Measurements from ENCODE around the gene VDR.

The VDR gene

DNA sequence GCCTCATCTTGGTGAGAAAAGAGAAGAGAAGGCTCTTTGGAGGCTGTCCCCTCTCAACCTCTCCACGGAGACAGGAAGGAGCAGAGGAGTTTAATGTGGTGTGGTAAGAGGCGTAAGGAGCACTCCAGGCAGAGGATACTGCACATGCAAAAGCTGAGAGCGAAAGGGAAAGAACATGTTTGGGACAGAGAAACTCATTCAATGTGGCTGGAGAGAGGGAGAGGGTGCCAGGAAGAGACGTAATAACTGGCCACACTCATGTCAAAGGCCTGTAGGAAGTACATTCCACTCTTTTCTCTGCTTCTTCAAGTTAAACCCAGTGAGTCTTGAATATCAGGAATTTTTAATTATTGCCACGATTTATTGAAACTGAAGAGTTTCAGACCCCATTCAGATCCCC is 12.0 kb downstream of the VDR start:
- DNase-seq (ENCODE audit: low read depth): no peak

DNA sequence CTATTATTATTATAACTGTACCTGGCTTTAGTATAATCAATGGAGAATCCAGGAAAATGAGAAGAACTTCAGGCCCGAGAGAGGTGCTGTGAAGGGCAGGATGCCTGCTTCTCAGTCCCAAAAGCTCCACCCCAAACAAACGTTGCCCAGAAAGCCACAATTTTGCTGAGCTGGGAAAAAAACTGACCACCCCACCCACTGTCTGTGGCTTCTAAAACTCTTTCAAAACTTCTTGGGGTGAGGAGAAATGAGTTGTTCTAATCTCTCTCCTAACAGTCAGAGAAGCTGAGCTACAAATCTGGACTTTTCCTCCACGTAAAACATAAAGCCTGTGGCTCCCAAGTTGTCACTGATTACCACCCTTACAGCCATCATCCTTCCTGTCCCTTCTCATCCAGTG is 13.4 kb downstream of the VDR start:
- DNase-seq (ENCODE audit: low read depth): no peak

DNA sequence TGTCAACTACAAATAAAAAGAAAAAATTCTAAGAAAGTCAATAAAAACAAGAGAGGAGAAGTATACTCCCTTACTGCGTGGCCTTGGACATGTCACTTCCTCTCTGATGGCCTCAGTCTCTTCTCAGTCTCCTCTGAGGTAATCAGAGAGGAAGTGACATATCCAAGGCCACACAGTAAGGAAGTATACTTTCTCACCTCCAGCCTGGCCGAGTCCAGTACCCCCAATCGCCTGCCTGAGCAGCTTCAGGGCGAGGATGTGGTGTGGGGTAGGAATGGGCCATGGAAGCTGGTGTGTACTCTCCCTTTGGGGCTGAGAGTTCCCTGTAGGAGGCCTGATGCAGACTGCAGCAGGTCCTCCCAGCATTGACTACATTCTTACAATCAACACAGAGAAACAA is 15.8 kb downstream of the VDR start:
- DNase-seq (ENCODE audit: low read depth): no peak

DNA sequence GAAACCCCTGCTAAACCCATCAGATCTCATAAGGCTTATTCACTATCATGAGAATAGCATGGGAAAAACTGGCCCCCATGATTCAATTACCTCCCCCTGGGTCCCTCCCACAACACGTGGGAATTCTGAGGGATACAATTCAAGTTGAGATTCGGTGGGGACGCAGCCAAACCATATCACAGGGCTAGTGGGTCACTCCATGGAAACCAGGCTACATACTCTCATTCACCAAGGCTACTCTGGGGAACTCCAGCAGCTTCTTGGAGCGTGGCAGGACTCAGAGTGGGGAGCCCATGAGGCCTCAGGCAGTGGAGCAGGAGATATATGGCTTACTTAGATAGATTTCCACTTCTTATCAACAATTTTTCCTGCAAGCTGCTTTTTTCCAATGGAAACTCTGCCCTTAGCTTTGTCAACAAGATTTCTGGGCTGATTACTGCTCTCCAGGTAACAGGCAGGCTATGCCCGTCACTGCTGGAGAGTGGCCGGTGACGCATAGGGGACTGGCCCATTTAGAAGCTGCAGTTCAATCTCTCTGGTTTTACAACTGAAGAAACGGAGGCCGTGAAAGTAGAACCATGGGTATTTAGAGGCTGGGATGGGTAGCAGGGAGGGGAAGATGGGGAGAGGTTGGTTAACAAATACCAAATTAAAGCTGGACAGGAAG is 16.5 kb downstream of the VDR start:
- no peak for DNase-seq (ENCODE audit: low read depth)

DNA sequence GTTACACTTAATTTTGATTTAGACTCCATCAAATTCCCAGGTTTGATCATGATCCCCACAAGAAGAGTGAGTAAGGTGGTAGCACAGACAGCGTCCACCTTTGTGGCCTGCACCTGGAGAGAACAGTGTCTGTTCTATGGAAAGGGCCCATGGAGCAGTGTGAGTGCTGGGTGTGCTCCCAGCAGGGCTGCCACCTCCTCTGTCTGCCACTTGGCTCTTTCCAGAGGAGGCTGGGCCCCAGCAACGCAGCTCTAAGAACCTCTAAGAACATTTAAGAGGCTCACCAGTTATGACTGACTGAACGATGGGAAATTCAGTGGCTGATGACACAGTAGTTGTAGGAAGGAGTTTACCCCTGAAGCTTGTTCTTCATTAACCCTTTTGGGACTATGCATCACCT is 17.3 kb downstream of the VDR start:
- DNase-seq (ENCODE audit: low read depth): no peak

DNA sequence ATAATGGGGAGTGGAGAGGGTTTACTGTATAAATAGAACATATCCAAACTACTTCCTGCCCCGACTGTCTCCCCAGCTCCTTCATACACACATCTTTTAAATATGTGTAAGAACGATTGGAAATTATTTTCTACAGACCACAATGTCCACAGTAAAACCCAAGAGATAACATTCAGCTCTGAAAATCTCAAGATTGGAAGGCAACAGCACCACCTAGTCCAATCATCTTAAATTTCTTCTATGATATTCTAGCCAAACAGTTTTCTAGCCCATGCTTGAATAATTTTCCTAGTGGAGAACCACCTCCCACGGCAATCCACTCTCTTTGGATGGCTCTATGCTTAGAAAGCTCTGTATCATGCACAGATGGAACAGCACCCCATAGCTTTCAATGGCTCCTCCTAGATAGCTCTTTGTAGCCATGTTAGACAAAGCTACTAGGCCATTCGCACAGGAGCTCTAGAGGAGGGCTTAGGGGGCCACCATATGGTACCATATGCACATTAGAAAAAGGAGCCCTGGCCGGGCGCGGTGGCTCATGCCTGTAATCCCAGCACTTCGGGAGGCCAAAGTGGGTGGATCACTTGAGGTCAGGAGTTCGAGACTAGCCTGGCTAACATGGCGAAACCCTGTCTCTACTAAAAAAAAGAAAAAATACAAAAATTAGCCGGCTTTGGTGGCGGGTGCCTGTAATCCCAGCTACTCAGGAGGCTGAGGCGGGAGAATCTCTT is 18.1 kb downstream of the VDR start:
- no peak for DNase-seq (ENCODE audit: low read depth)

DNA sequence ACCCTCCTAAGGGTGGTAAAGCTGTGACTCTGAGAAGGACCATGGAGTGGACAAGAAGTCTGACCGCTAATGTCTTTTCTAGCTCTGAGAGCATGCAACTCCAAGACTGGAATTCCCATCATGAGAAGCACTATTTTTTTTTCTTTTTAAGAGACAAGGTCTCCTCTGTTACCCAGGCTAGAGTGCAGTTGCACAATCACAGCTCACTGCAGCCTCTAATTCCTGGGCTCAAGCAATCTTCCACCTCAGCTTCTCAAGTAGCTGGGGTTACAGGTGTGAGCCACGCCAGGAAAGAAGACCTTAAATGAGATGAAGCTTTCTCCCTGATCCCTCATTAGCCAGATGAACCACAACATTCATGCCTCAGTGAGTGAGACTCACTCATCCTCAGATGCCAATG is 19.2 kb downstream of the VDR start:
- DNase-seq (ENCODE audit: low read depth): no peak

DNA sequence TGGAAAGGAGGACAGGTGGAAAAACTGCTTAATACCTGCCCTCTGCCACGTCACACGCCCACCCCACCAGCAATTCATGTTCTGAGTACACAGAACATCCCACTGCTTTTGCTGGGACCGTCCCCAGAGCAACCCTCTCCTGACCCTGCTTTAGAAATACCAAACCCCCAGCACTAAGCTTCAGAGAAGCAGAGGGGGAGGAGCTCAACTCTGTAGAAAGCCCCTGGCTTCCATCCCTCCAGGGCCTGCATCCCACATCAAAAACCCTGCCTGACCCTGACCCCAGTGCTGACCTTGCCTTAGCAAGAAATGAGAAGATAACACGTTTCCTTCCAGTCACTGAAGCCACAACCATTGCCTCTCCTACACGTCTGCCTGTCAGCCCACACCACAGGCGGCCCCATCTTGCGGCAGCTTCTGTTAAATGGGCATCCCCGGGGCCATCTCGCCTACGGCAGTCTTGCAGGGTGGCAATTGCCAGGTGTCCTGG is 19.7 kb downstream of the VDR start:
- DNase-seq (ENCODE audit: low read depth): no peak

DNA sequence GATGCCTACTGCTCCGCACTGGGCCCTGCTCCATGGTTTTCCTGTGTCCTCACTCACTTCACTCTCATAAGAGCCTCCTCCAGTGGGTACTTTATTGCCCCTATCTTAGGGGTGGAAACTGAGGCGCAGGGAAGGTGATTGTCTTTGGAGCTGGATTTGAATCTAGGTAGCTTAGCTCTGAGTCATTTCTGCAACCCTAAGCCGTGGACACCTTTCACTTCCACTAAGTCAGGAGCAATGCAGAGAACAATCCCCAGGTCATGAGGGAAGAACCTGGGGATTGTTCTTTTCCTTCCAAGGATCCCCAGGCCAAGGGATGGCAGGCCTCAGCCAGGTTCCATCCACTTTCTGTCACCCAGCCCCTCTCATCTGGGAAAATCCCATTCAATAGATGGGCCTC is 20.3 kb downstream of the VDR start:
- DNase-seq (ENCODE audit: low read depth): no peak

DNA sequence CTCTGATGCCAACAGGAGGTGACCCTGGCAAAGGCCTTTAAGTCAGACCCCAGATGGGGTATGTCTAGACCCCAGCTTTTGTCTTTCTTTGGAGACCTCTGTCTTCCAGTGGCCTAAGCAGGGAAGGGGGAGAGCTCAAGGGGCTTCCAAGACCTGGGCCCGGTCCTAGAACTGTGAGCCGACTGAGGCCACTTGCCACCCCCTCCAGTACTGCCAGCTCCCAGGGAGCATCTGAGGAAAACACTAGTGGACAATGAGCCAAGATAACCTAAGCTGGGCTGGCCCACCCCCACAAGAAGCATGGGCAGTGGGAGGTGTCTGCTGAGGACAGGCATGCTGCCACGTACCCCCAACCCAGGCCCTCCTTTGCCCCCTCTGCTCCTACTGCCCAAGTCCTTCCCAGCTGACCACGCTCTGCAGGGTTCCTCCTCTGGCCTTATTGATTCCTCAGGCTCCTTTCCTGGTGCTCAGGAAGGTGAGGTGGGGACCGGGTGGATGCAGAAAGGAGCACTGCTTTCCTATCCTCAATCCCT is 21.1 kb downstream of the VDR start:
- no peak for DNase-seq (ENCODE audit: low read depth)

DNA sequence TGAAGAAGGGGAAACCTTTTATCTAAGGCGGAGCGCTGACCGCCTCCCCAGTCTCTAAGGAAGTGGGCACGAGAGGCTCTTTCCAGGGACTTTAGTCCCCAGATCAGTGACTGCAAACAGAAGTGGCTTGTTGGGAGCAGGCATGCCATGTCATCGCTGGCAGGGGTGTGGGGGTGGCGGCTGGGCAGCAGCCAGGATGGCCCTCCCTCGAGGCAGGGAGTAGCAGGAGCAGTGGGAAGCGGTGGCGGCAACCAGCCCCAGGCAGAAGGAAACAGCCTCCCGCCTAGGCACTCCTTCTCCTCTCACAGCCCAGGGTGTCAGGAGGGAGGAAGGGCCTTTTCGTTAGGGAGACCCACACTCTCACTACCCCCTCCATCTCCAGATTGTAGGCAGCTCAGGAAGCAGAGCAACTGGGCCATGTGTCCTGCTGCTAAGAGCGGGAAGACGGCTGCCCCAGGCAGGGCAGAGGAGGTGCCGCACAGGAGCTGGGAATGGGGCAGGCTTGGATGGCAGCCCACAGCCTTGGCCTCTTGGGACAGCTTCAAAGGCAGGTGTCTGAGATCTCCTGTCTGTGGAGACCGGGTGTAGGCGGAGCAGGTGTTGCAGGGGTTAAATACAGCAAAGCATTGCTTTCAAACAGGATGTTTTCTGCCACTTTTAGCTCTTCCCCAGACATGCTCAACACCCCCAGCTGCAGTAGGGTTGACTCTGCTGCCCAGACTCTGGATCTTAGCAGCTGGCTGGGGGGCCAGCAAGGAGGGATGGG is 21.8 kb downstream of the VDR start:
- no peak for DNase-seq (ENCODE audit: low read depth)

DNA sequence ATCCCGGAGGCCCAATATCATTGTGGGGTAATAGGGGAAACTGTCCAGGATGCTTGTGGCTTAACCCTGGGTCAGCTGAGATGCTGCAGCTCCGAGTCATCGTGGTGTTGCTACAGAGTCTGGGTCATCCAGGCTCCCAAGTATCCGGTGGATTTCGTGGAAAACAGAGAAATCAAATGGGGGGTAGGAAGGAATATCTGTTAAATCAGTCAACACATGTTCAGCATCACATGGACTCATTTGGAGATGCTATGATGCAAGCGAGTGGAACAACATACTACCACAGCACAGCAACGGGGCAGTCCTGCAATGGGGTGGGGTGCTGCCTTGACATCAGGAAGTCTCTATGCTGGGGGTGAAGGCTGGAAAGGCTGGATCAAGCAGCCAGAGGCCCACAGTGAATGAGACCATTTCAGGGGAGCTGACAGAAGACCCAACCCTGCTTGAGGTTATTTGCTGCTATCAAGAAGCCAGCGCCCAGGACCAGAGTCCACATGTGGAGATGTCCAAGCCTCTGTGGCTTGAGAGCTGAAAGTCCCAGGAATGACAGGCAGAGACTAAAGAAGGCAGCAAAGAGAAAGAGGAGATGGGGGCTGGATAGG is 22.9 kb downstream of the VDR start:
- DNase-seq (ENCODE audit: low read depth): peak; percentile 98

DNA sequence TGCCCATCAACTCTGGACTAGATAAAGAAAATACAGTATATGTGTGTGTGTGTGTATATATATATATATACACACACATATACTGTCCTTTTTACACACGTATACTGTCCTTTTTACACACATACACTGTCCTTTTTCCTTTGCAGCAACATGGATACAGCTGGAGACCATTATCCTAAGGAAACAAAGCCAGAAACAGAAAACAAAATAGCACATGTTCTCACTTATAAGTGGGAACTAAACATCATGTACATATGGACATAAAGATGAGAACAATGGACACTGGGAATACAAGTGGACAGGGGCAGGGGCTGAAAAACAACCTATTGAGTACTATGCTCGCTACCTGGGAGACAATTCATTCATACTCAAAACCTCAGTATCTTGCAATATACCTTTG is 23.7 kb downstream of the VDR start:
- no peak for DNase-seq (ENCODE audit: low read depth)

DNA sequence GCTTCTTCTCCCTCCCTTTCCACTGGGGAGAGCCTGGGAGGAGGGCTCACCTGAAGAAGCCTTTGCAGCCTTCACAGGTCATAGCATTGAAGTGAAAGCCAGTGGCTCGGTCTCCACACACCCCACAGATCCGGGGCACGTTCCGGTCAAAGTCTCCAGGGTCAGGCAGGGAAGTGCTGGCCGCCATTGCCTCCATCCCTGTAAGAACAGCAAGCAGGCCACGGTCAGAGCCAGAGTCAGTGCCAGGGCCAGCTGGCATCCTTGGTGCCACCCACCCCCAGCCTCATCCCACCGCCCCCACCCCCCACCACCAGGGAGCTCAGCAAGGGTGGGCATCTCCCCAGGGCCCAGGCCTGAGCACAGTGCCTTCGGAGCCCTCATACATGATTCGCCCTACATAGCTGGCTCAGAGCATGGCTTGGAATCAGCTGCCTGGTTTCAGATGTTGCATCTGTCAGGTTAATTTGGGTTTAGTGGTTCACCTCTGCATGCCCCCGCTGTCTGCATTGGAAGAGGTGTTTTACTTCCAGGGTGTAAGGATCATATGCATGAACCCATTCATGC is 25.8 kb downstream of the VDR start:
- no peak for DNase-seq (ENCODE audit: low read depth)

DNA sequence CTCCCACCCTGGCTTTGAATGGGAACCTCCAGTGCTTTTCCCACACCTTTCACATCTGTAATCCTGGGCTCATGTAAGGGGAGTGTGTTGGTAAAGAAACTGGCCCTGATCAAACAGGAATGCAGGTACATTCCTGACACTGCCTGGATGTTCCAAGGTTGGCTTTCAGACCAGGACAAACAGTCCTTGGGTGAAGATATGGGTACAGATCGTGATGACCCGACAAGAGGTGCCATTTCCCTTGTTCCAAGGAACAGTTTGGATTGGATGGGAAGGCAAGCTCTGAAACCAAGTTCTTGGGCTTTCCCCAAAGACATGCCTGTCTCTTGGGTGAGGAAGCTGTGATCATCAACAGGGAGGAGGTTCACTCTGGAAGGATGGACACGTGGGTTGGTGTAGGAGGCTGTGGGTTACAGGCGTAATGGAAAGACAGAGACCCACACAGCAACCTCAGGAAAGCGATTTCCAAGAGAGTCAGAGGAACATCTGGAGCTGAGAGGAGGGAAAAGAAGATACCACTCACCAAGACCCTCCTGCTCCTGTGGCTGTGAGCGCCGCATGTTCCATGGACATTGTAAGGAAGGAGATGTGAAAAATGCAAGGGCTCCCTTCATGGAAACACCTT is 26.4 kb downstream of the VDR start:
- no peak for DNase-seq (ENCODE audit: low read depth)

DNA sequence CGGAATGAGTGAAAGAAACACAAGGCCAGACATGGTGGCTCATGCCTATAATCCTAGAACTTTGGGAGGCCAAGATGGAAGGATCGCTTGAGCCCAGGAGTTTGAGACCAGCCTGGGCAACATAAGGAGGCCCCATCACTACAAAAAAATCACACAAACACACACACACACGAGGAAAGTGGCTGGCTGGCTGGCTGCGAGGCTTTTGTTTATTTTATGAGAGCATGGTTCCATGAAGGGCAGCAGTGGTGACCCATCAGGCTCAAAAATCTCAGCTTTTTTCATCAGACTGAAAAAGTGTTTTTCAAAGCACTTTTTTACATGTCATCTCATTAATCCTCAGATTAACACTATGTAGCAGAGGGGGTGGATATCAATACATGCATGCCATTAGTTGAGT is 27.7 kb downstream of the VDR start:
- no peak for DNase-seq (ENCODE audit: low read depth)

DNA sequence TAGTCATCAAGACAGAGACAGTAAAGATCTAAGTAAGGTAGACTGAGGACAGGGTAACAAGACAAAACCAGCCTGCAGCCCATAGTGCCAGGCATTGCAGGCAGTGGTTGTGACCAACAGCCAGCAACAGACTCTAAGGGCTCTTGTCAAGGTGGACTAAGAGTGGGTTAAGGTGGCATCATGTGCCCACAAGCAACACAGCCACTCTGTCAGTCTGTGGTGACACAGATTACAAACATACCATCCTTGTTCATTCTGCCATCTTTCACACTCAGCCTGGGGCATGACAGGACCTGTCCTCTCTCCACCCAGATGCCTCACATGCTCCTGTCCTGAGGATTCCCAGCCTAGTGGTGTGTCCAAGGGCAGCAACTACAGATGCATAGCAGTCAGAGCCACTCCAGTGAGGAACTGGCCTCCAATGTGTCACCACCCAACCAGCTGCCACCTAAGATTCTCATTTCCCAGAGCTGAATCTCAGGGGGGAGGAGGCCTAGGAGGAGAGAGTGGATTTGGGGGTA is 28.3 kb downstream of the VDR start:
- no peak for DNase-seq (ENCODE audit: low read depth)

DNA sequence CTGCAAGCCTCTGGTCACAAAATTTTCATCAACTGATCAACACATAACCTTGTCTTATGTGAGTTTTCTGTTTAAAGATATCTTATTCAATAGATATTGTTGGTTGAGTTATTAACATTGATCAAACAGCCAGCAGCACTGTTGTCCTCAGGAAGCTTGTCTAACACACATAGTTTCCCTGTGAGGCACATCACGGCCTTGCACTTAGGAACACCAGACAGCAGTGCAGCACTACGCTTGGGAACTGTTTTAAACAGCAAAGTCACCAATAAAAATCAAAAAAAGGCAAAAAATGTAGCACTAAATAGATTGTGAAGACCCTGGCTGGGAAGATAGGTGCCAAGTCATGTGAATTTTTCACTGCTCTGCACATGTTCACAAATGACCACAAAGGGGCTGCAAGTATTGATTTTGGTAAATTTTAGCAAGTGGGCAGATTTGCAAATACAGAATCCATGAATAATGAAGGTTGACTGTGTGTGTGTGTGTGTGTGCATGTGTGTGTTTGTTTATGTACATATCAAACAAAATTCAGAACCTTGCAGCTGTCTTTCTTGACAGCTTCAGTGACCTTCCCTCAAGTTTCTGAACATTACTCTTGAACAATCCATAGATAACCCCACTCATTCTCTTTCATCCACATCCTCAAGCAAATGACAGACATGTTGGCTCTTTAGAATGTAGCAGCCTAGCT is 28.9 kb downstream of the VDR start:
- no peak for DNase-seq (ENCODE audit: low read depth)

DNA sequence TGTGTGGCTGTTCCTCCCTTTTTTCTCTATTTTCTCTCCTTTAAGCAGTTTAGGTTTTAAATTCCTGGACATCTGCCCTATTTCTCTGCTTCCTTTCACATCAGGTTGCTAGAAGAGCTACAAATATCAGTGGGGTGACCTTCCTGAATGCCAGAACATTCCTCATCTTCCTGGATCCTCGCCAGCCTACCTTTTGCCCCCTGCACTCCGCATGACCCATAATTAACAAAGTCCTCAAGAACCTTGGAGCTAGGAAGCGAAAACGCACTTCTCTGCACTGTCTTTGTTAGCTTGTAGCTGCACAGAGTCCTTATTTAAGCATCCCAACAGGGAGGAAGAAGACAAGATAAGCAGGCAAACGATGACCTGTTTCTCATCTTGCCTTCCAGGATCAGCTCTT is 30.5 kb downstream of the VDR start:
- no peak for DNase-seq (ENCODE audit: low read depth)

DNA sequence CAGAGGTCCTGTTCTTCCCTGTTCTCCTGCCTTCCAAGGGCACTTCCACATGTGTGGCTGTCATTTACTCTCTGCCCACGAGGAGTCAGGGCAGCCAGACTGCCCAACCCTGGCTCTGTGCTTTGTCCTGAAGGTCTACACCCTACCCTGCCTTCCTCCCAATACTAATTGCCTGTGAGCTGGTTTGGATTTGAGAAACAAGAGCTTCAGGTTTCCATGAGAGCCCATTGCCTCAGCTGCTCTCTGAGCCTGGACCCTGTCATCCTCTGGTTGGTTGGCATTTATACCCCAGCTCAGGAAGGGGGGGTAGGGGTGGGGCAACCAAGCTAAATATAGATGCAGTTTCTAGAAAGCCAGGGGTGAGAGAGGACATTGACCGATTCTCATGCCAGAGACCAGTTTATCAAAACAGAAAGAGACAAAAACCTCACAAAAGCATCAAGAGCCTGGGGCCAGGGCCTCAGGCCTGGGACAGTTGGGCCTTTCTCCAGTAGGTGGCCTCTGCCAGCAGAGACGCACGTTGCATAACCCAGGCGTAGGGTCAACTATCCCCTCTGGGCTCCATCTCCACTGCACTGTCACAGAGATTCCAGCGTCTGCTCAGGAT is 34.5 kb downstream of the VDR start:
- no peak for DNase-seq (ENCODE audit: low read depth)

All from HS-5 (cell line).